ENCODE data around the gene PGK2.

The PGK2 gene

GRCh38 chr6:49736017-49736508 is 51.0 kb downstream of the PGK2 start:
- DNase-seq (ENCODE audit: low spot score): no peak
